Effector CD4-positive, alpha-beta T cell (primary cell): ENCODE measurements around the gene ALPL. TPM values are rescaled to one million over a fixed set of nuclear protein-coding genes. Genes with fewer than 3 reads are reported as not detected.
"Not testable (repeated sequence)": the region's sequence is repeated elsewhere in the genome, so short reads cannot be mapped to it uniquely, and the experiment has no call there.

Experiments
- DNase-seq: peaks from one replicate; pipeline ENCODE4 v3.0.0-alpha.2; 2020
- total RNA-seq: gene quantifications from one replicate; lab custom pipeline; 2026; lab: John Stamatoyannopoulos, UW

ALPL gene
- not detected for total RNA-seq

GRCh38 chr1:21509351-21510112, at the start of gene ALPL:
TSS of gene ALPL (plus strand) at chr1:21509423. CDS start at chr1:21554082, 44,659 bp downstream.
- DNase-seq: no peak

- not testable (repeated sequence) for DNase-seq
Measured at GRCh38 chr1:21465127-21465526, 44.1 kb upstream of the ALPL start.

DNA sequence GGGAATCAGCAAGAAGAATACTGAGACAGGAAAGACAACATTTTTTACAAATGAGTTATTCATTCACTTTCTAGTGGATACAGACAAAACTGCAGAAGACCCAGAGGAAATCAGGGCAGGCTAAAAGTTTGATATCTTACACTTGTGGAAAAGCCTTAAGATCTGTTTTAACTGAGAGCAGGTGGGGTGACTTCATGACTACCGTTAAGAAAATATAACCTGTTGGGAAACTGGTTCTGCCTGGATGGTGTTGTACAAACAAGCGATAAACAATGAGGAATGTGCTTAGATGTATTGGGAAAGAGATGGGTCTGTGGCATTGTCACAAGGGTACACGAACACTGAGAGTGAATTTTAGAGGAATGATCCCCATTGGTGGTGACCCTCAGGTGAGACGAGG, 41.3 kb upstream of the ALPL start:
- DNase-seq: not testable (repeated sequence)

- no peak for DNase-seq
Measured at GRCh38 chr1:21468599-21468998, 40.6 kb upstream of the ALPL start.

GRCh38 chr1:21469581-21469980, 39.6 kb upstream of the ALPL start:
- no peak for DNase-seq

DNA sequence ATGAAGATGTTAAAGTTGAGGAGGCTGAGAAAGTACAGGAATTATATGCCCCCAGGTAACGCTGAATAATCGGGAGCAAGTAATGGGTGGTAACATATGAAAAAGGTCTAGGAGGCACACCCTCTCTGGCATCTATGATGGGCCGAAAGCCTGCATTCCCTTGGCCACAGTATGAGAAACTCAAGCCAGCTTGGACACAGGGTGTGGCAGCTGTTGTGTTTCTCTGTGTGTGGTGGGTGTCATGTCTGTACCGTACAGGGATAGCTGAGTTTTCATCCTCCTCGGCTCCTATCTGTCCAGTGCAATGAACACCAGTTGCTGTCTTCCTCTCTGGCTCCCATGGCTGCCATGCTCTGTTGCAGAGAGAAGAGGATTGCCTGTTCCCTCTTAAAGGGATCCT, 36.4 kb upstream of the ALPL start:
- DNase-seq: no peak

DNA sequence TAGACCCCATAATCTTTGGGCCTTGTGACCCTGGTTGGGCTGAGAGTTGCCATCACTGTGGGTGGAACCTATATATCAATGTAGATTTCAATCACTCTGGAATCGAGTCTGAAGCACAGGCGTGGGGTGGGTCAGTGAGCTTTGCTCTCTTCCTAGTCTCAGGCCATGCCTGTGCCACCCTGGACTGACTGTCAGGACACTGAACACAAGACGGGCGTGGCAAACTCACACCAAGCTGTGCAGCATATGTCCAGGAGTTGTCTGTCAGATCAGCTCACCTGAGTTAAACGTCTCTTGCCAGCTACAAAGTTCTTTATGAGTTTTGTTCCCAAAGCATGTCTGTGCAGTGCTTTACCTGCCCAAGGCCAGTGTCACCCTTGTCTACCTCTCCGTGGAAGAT, 30.9 kb upstream of the ALPL start:
- no peak for DNase-seq

DNA sequence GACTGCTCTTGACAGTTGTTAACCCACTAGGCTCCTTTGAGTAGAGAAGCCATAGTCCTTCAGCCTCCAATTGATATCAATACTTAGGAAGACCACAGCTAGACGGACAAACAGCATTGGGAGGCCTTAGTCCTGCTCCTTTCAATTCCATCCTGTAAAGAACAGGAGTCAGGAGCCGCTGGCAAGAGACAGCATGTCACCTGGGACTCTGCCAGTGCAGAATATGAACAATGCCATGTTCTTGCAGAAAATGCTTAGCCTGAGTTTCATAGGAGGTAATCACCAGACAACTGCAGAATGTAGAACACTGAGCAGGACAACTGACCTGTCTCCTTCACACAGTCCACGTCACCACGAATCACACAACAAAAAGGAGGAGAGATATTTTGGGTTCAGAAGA, 25.3 kb upstream of the ALPL start:
- not testable (repeated sequence) for DNase-seq

DNA sequence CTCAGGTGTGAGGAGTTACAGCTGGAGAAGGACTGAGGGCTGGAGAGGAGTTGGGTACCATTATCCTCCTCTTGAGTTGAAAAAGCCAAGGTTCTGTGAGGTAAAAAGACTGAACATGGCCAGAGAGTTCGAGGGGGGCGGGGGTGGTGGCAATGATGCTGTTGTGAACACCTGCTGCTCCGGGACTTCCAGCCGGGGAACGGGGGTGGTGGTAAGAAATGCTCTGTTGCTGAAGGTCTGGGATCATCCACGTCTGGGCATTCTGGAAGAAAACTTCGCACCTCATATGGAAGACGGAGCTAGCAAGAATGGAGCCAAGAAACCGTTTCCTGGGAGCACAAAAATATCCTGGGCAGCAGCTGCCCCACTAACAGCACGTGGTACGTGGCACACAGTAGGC, 20.1 kb upstream of the ALPL start:
- no peak for DNase-seq

- DNase-seq: no peak
Measured at GRCh38 chr1:21490774-21491487, 18.3 kb upstream of the ALPL start.

DNA sequence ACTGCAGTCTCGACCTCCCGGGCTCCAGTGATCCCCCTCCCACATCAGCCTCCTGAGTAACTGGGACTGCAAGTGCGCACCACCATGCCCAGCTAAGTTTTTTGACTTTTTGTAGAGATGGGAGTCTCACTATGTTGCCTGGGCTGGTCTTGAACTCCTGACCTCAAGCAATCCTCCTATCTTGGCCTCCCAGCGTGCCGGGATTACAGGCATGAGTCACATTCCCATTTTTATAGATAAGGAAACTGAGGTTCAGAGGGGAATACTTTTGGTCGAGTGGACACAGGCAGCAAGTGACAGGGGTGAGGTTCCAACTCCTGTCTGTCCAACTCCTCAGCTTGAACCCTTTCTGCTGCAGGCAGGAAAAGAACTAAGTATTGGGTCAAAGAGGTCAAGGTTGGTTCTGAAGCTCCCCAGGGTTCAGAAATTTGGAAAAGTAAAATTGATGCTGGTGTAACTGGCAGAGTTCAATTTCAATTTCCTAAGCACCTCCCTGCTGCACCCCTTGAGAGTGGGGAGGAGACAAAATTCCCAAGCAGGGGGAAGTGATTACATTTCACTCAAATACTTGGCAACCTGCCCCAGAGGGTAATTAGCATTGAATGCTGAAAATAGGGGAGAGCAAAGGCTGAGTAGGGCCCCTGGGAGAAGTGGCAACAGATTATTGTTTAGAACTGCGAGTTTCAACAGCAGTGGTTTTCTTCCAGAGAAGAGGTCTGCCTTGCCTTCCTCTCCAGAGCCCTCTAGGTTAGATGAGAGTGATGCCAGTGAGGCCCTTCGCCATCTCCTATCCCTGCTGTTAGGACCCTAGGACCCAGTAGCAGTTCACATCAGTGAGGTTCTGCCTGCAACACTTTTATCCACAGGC, 17.5 kb upstream of the ALPL start:
- no peak for DNase-seq

DNA sequence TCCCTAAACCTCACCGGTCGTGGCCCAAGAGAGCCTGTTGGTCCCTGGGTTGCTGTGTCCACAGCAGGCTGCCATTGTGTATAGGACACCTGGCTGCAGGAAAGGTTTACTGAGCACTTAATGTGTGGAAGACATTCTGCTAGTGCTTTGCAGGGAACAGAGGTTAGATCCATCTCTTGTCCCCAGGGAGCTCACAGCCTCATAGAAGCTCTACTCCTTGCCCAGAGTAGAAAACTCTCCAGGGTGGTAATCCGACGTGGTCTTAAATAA, 16.9 kb upstream of the ALPL start:
- DNase-seq: no peak

DNA sequence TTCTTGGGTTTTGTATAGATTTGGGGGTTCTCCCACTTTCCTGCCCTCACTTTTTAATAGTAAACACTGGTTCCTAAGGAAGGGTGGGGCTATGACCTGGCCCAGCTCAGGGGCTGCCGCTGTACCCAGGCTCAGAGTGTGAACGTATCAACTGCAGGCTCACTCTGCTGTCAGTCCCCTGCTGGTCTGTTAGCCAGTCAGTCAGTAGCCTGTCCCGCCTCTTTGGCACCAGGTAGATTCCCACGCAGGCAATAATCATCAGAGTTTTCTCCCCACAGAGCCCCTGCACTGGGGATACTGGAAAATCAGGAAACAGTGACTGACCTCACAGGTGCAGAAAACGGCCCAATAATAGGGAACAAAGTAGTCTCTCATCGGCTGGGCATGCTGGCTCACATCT, 15.0 kb upstream of the ALPL start:
- DNase-seq: no peak

DNA sequence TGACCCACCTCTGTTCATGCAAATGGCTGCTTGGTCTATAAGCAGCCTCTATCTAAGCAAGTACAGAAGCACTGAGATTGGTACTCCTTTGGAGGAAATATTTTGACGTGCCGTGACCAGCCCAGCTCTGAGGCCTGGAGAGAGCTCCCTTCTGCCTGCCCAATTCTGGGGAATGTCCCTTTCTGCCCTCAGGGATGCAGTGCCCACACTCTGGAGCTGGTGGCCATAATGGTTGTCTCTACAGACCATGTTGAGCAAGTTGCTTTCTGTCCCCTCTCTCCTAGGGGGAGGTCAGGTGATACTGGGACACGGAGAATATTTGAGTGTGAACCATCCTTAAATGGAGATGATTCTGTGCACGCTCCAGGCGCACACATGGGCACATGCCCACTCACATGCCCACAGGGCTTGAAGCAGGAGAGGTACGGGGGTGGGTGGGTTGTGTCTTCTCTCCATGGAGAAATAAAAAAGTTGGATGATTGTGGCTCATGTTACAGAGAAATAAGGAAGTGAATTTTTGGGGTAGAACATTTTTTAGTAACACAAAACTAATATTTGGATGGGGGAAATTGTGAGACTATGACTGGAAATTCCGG, 13.9 kb upstream of the ALPL start:
- DNase-seq: no peak

DNA sequence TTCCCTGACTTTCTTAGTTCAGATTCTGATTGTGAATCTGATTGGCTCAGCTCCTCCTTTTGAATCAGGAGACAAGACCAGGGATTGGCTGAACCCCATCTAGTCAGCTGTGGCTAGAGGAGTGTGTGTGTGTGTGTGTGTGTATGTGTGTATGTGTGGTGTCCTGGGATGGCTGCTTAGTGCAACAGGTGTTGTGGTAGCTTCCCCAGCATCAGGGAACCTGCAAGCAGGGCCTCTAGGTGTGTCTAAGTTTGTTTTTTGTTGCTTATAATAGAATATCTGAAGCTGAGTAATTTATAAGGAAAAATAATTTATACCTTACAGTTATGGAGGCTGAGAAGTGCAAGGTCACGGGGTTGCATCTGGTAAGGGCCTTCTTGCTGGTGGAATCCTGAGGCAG, 13.2 kb upstream of the ALPL start:
- DNase-seq: no peak

DNA sequence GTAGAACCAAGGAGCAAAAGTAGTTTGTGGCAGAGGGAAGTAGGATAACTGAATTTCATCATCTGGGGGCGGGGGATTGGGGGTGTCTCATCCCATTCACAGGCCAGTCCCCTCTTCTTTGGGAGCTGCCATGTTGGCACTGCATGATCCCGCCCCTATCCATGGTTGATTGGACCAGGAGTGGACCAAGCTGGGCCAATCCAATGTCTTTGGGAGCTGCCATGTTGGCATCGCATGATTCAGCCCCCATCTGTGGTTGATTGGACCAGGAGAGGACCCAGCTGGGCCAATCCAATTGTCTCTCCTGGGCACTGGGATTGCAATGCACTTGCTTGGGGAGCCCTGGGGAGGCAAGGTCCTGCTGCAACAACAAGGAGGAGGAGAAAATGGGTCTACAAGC, 12.3 kb upstream of the ALPL start:
- DNase-seq: no peak

- no peak for DNase-seq
Measured at GRCh38 chr1:21497466-21498061, 11.7 kb upstream of the ALPL start.

DNA sequence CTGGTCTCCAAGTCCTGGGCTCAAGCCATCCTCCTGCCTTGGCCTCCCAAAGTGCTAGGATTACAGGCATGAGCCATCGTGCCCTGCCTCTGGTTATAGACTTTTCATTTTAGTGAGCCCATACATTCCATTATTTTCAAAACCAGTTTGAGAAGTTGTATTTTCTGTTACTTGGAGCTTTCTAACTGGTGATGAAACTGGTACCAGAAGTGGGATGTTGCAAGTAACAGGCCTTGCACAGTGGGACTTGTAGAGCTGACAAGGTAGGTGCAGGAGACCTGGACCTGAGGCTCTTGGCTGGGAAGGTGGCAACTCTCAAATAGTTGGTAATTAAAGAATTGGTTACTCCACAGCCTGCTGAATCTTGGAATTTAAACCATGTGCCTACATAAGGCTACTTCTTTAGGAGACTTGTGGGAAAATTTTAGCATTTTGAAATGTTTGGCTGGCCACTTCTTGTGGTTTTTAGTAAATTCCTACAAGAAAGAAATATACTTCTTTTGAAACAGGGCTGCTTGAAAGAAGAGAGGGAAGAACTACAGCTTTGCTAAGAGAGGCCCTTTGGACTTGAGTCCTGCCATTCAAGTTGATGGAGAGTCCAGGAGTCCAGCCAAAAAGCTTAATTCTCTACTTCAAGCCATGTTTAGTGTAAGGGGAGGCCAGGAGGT, 9.8 kb upstream of the ALPL start:
- DNase-seq: no peak

- DNase-seq: no peak
Measured at GRCh38 chr1:21503706-21504377, 5.4 kb upstream of the ALPL start.

- no peak for DNase-seq
Measured at GRCh38 chr1:21506804-21507203, 2.4 kb upstream of the ALPL start.

- no peak for DNase-seq
Measured at GRCh38 chr1:21507511-21508270, 1.5 kb upstream of the ALPL start.
